HepG2 (cell line): ENCODE data around the gene PSMA4. TPM values are rescaled to one million over a fixed set of nuclear protein-coding genes. Genes with fewer than 3 reads are reported as not detected.

Experiments
- ATF7 ChIP-seq, 2 experiments: fragments of 450-650 bp in 1 of 2; sonication (generic) in 1 of 2; formaldehyde crosslinking in 1 of 2; IDR thresholded peaks; 2 replicates each; pipeline versions ENCODE4 v1.4.0 to v1.6.1; 2016 to 2020; ENCODE audit warnings: antibody characterized with exemption in 1 of 2, mild to moderate bottlenecking in 1 of 2, missing genetic modification reagents in 1 of 2
- ETV5 ChIP-seq: IDR thresholded peaks from 2 replicates; pipeline ENCODE4 v1.6.1; 2018; ENCODE audit warnings: missing biosample characterization, missing genetic modification reagents, inconsistent platforms, borderline replicate concordance
- FLYWCH1 ChIP-seq: sonication (generic); formaldehyde crosslinking; IDR thresholded peaks from 2 replicates; pipeline ENCODE4 v1.8.1; 2023; ENCODE audit warnings: mild to moderate bottlenecking, missing genetic modification reagents
- GTF3A ChIP-seq: sonication (generic); formaldehyde crosslinking; conservative IDR thresholded peaks from 2 replicates; pipeline ENCODE4 v1.4.0; 2020; ENCODE audit warnings: mild to moderate bottlenecking, missing genetic modification reagents
- HMGXB3 ChIP-seq: sonication (generic); formaldehyde crosslinking; IDR thresholded peaks from 2 replicates; pipeline ENCODE4 v1.4.0; 2020; ENCODE audit warnings: missing genetic modification reagents, borderline replicate concordance
- KLF13 ChIP-seq: sonication (generic); formaldehyde crosslinking; IDR thresholded peaks from 2 replicates; pipeline ENCODE4 v1.4.0; 2020; ENCODE audit warnings: mild to moderate bottlenecking, missing genetic modification reagents
- MYPOP ChIP-seq: sonication (generic); formaldehyde crosslinking; IDR thresholded peaks from 2 replicates; pipeline ENCODE4 v1.8.1; 2023; ENCODE audit warnings: mild to moderate bottlenecking, moderate library complexity, missing genetic modification reagents
- SP140L ChIP-seq: sonication (generic); formaldehyde crosslinking; IDR thresholded peaks from 2 replicates; pipeline ENCODE4 v1.4.0; 2020; ENCODE audit warnings: missing genetic modification reagents, borderline replicate concordance
- SUZ12 ChIP-seq: fragments of 150-350 bp; IDR thresholded peaks from 2 replicates; pipeline ENCODE4 v1.6.1; 2014; ENCODE audit warnings: low read depth, low read length
- TP53 ChIP-seq: sonication (generic); formaldehyde crosslinking; conservative IDR thresholded peaks from 2 replicates; pipeline ENCODE4 v1.4.0; 2020; ENCODE audit warnings: missing genetic modification reagents
- ZBTB20 ChIP-seq: sonication (generic); formaldehyde crosslinking; IDR thresholded peaks from 2 replicates; pipeline ENCODE4 v1.8.1; 2023; ENCODE audit warnings: missing genetic modification reagents, low read depth, mild to moderate bottlenecking, borderline replicate concordance
- ZNF549 ChIP-seq: sonication (generic); formaldehyde crosslinking; IDR thresholded peaks from 2 replicates; pipeline ENCODE4 v1.5.0; 2020; ENCODE audit warnings: missing genetic modification reagents
- ZNF607 ChIP-seq: sonication (generic); formaldehyde crosslinking; IDR thresholded peaks from 2 replicates; pipeline ENCODE4 v1.5.1; 2020; ENCODE audit warnings: missing genetic modification reagents, mild to moderate bottlenecking, borderline replicate concordance
- polyA plus RNA-seq, 8 experiments: library from polyadenylated mRNA; depleted of rRNA in 3 of 8; stranded (reverse) in 7 of 8; unstranded in 1 of 8; fragments of >200 nt; fragmentation: Illumina TruSeq in 4 of 8; extraction: Trizol in 4 of 8; gene quantifications; 2 replicates each; pipeline versions ENCODE4 v1.2.1 to v1.2.3, GENCODE V29; 2011 to 2016; ENCODE audit warnings: low read depth in 4 of 8, missing spikeins in 1 of 8, mixed read lengths in 1 of 8; ENCODE audit not compliant: insufficient read depth in 1 of 8
- total RNA-seq, 5 experiments: library from RNA; depleted of rRNA; stranded (reverse); fragments of >200 nt; fragmentation: Illumina TruSeq; extraction: Trizol; gene quantifications; 2 replicates each; pipeline ENCODE4 v1.2.3, GENCODE V29; 2016; ENCODE audit warnings: low read depth in 1 of 5
- TF ChIP-seq, protein P1 (sequence below): sonication (generic); formaldehyde crosslinking; IDR thresholded peaks from 2 replicates; pipeline ENCODE4 v1.5.0; 2020; ENCODE audit warnings: missing genetic modification reagents, mild to moderate bottlenecking, borderline replicate concordance
- TF ChIP-seq, protein P2 (sequence below): sonication (generic); formaldehyde crosslinking; IDR thresholded peaks from 2 replicates; pipeline ENCODE4 v1.4.0; 2020; ENCODE audit warnings: missing genetic modification reagents

Gene PSMA4
- total and polyA plus RNA-seq, 2 of the 13 experiments (the other 11 are each of a cell fraction or from before 2014, with no cell fraction given) = 202 to 404 TPM

GRCh38 chr15:78506971-78507830, 33.0 kb upstream of the PSMA4 start, which contains the start of gene HYKK (continued):
- TF ChIP-seq MYPOP (CRISPR knock-in tag) = no peak
- no peak for TF ChIP-seq KLF13 (CRISPR knock-in tag)
- no peak for TF ChIP-seq SP140L (CRISPR knock-in tag)
- TF ChIP-seq ZNF549 = no peak
- TF ChIP-seq, protein P1, sequence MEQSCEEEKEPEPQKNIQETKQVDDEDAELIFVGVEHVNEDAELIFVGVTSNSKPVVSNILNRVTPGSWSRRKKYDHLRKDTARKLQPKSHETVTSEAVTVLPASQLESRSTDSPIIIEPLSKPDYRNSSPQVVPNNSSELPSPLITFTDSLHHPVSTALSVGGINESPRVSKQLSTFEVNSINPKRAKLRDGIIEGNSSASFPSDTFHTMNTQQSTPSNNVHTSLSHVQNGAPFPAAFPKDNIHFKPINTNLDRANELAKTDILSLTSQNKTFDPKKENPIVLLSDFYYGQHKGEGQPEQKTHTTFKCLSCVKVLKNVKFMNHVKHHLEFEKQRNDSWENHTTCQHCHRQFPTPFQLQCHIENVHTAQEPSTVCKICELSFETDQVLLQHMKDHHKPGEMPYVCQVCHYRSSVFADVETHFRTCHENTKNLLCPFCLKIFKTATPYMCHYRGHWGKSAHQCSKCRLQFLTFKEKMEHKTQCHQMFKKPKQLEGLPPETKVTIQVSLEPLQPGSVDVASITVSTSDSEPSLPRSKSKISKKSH (CRISPR knock-in tag) = peak; percentile 17; the same call in 1 of the 2 replicates
- no peak for TF ChIP-seq ATF7 (IDR thresholded peaks at IDR 0.05)
- TF ChIP-seq ATF7 (CRISPR knock-in tag; IDR thresholded peaks at IDR 0.05) = no peak
- TF ChIP-seq FLYWCH1 (CRISPR knock-in tag) = no peak
- peak; percentile 70 for TF ChIP-seq ZNF607 (CRISPR knock-in tag)
- TF ChIP-seq TP53 (CRISPR knock-in tag) = no peak
- TF ChIP-seq ETV5 (CRISPR knock-in tag) = no peak
- no peak for TF ChIP-seq GTF3A
- no peak for TF ChIP-seq SUZ12
- TF ChIP-seq, protein P2, sequence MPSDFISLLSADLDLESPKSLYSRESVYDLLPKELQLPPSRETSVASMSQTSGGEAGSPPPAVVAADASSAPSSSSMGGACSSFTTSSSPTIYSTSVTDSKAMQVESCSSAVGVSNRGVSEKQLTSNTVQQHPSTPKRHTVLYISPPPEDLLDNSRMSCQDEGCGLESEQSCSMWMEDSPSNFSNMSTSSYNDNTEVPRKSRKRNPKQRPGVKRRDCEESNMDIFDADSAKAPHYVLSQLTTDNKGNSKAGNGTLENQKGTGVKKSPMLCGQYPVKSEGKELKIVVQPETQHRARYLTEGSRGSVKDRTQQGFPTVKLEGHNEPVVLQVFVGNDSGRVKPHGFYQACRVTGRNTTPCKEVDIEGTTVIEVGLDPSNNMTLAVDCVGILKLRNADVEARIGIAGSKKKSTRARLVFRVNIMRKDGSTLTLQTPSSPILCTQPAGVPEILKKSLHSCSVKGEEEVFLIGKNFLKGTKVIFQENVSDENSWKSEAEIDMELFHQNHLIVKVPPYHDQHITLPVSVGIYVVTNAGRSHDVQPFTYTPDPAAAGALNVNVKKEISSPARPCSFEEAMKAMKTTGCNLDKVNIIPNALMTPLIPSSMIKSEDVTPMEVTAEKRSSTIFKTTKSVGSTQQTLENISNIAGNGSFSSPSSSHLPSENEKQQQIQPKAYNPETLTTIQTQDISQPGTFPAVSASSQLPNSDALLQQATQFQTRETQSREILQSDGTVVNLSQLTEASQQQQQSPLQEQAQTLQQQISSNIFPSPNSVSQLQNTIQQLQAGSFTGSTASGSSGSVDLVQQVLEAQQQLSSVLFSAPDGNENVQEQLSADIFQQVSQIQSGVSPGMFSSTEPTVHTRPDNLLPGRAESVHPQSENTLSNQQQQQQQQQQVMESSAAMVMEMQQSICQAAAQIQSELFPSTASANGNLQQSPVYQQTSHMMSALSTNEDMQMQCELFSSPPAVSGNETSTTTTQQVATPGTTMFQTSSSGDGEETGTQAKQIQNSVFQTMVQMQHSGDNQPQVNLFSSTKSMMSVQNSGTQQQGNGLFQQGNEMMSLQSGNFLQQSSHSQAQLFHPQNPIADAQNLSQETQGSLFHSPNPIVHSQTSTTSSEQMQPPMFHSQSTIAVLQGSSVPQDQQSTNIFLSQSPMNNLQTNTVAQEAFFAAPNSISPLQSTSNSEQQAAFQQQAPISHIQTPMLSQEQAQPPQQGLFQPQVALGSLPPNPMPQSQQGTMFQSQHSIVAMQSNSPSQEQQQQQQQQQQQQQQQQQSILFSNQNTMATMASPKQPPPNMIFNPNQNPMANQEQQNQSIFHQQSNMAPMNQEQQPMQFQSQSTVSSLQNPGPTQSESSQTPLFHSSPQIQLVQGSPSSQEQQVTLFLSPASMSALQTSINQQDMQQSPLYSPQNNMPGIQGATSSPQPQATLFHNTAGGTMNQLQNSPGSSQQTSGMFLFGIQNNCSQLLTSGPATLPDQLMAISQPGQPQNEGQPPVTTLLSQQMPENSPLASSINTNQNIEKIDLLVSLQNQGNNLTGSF (CRISPR knock-in tag) = no peak; the same call in 1 of the 2 replicates
- TF ChIP-seq HMGXB3 (CRISPR knock-in tag) = peak; percentile 26; the same call in 1 of the 2 replicates
- 0 out of 2 replicates have a peak, but pooled peaks have one; percentile 7 for TF ChIP-seq ZBTB20 (CRISPR knock-in tag)
